ENCODE measurements around the gene OR2A2.
"Not testable (repeated sequence)": the region's sequence is repeated elsewhere in the genome, so short reads cannot be mapped to it uniquely, and the experiment has no call there.

Gene OR2A2

DNA sequence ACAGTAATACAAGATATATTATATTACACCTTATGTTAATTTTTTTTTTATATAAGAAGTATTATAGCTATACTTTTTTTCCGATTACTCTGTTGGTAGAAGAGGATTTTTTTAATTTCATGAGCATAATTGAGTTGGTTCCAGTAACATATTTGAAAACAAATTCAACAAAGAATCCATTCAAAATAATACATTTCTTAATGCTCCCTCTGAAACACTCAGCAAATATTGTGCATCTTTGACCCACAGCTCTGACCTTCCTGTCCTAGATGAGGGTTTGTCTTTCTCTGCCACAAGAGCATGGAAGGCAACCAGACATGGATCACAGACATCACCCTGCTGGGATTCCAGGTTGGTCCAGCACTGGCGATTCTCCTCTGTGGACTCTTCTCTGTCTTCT, at the start of gene OR2A2:
TSS of gene OR2A2 (plus strand) at position 301 of the 400 bp plus-strand sequence. CDS start at position 301, 0 bp downstream.
- DNase-seq (ENCODE audit: low spot score): no peak

DNA sequence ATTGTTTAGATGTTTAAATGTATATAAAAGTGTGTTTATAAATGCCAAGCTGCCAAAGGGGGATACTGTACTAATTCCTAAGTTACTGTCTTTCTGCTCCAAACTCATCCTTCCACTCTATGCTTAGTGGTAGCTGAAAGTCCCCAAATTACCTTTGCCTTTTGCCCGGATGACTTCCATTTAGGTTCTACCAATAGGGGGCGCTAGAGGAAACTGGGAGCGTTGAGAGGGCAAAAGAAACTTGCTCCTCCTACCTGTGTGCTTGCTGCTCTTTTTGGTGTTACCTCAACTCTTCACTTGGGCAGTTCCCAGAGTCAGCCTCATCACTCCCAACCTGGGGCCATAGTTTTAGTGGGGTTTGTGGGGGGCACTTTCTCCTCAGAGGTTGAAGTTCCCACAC, 45.7 kb upstream of the OR2A2 start:
- no peak for DNase-seq (ENCODE audit: low spot score)

DNA sequence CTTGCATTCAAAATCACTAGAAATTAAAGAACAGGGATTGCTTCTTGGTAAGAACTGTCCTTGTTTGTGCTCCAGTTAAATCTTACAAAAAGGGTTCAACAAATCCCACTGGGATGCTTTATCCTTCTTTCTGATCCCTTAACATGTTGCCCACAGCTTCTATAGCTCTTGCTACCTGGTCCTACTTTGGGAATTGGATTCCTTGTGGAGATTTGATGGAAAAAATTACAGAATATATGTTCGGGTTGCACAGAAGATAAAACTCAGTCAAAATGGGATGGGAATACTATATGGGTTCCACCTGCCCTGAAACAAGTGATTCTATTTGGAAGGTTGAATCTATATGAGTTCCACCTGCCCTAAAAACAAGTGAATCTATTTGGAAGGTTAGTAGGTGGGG, 39.9 kb upstream of the OR2A2 start, which contains the start of gene OR2A25:
TSS of gene OR2A25 (plus strand) at position 301 of the 400 bp plus-strand sequence. CDS start 4,409 bp downstream, outside the sequence.
- no peak for DNase-seq (ENCODE audit: low spot score)

DNA sequence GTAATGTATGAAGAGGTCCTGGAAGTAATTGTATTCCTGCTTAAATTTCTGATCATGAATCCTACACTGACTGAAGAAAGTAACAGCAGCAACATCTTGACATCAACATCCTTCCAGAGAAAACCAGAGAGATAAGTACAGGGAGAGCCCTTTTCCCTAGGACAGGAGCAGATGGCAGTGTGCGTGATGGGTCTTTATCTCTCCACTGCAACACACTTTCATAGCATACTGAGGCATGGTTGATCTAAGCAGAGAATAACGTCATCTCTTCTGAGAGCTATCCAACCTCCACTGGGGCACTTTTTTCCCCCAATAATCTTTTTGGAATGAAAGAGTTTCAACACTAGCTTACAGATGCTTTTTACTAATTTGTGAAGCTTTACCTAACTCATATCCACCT, 39.4 kb upstream of the OR2A2 start:
- DNase-seq (ENCODE audit: low spot score): no peak

DNA sequence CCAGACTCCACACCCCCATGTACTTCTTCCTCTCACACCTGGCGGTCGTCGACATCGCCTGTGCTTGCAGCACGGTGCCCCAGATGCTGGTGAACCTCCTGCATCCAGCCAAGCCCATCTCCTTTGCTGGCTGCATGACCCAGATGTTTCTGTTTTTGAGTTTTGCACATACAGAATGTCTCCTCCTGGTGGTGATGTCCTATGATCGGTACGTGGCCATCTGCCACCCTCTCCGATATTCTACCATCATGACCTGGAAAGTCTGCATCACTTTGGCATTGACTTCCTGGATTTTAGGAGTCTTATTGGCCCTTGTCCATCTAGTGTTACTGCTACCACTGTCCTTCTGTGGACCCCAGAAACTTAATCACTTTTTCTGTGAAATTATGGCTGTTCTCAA, 35.0 kb upstream of the OR2A2 start:
- no peak for DNase-seq (ENCODE audit: low spot score)

DNA sequence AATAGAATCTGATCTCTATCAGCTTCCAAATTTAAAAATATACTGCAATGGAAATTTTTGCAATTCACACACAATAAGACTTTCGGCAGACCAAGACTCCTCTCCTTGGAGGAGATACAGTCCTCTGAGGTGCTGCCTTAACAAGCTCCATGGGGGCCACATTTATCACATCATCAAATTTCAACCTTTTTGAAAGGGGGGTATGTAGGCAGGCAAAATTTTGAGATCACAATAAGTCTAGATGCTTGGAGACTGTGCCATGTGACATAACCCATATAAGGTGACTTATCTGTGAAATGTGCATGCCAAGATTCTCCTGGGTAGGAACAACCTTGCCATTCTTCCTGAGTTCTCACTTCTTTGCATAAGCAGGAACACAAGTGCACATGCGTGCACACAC, 23.4 kb upstream of the OR2A2 start, which contains the start of gene OR2A12:
TSS of gene OR2A12 (plus strand) at position 301 of the 400 bp plus-strand sequence. CDS start 8,830 bp downstream, outside the sequence.
- DNase-seq (ENCODE audit: low spot score): no peak

DNA sequence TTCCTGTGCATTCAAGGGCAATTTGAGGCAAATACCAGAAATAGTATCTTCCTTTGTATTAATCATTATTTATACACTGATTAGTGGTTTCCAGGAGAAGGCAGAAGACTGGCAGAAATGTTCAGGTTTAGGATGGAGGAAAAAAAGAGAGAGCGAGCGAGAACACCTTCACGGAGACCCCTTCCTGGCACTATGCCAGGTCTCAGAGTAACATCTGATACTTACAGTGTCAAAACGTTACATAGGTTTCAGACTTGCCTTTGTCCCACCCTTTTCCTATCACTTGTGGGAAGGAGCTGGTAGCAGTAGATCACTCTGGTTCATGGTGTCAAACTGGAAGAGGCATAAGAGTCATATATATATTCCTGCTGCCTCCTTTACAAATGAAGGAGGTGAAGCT, 22.7 kb upstream of the OR2A2 start:
- DNase-seq (ENCODE audit: low spot score): no peak

GRCh38 chr7:144087230-144087629, 22.2 kb upstream of the OR2A2 start:
- no peak for DNase-seq (ENCODE audit: low spot score)

DNA sequence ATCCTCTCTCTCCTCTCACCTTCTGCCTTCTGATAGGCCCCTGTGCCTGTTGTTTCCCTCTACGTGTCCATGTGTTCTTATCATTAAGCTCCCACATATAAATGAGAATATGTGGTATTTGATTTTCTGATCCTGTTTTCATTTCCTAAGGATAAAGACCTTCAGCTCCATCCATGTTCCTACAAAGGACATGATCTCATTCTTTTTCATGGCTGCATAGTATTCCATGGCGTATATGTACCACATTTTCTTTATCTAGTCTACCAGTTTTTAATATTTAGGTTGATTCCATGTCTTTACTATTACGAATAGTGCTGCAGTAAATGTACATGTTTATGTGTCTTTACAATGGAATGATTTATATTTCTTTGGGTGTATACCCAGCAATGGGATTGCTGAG, 18.7 kb upstream of the OR2A2 start:
- DNase-seq (ENCODE audit: low spot score): no peak

DNA sequence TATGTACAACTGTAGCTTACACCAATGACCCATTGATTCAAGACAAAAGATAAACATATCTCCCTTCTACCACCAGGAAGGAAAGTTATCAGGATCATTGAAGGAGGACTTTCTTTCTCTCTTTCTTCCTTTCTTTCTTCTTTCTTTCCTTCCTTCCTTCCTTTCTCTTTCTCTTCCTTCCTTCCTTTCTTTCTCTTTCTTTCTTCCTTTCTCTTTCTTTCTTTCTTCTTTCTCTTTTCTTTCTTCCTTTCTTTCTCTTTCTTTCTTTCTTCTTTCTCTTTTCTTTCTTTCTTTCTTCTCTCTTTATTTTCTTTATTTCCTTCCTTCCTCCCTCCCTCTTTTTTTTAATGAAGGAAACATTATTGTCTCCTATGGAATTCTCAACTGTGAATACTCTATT, 10.6 kb upstream of the OR2A2 start:
- DNase-seq (ENCODE audit: low spot score): no peak

DNA sequence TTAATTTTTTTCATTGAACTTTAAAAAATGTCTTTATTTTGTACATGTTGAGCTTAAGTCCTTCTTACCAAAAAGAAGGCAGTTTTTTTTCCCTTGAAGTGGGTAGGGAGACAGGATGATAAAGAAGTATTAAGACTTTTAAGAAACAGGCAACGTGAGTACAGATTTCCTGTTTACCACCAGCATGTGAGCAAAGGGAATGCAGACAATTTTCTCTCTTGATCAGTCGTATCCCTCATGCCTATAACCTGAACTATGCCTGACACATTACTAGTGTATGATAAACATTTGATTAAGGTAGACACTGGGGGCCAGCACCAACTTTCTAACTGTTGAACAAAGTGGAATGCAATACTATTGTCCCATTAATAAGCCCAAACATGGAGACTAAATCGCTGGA, 8.8 kb upstream of the OR2A2 start:
- DNase-seq (ENCODE audit: low spot score): no peak

- no peak for DNase-seq (ENCODE audit: low spot score)
Measured at GRCh38 chr7:144102041-144102440, 7.3 kb upstream of the OR2A2 start.

DNA sequence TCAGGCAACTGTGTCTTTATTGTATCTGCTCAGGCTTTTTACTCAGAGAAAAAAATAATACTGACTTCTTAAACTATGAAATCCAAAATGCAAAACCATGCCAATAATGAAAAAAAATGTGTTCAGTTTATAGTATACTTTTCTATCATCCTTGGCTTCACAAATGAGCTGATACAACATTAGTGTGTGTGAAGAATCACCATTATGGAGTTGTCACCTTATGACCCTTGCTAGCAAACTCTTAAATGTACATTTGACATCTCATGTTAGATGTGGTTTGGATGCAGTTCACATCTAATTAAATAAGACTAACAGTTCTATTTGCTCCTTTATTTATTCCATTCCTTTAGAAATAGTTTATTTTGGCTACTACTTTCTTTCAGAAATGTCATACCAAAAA, 4.2 kb upstream of the OR2A2 start:
- no peak for DNase-seq (ENCODE audit: low spot score)

- no peak for DNase-seq (ENCODE audit: low spot score)
Measured at GRCh38 chr7:144110272-144110671, 889 bp downstream of the OR2A2 start.

- DNase-seq (ENCODE audit: low spot score): no peak
Measured at GRCh38 chr7:144113651-144114050, 4.3 kb downstream of the OR2A2 start.

DNA sequence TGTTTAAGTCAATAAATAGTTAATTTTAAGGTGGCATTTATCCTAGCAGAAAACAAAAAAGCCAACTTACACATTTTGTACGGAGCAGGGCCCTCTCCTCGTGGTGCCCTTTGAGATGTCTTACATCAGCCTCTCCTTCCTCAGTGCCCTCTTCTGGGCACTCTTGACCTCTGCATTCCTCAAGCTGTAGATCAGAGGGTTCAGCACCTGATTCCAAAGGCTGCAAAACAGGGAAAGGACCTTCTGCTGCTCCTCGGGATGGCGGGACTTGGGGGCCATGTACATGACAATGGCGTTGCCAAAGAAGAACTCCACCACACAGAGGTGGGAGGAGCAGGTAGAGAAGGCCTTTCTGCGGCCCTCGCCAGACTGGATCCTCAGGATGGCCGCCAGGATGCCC, 9.0 kb downstream of the OR2A2 start:
- DNase-seq (ENCODE audit: low spot score): no peak

DNA sequence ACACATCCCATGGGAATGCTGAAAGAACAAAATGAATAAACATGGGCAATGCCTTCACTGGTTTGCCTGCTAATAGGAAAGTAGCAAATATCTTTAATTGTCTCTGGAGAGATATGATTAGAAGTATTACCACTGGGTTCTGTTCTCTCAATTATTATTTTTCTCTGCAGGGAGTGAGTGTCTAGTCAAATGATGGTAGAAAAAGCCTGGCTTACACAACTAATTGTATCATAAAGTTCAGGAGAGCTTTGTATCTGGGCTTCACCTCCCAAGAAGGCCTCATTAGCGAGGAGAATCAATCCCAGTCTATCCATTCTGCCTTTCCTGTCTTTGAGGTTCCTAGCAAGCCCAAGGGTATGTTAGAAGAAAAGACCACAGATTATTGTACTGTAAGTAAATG, 13.5 kb downstream of the OR2A2 start, which contains the start of gene OR2A14:
TSS of gene OR2A14 (plus strand) at position 301 of the 400 bp plus-strand sequence. CDS start 5,937 bp downstream, outside the sequence.
- DNase-seq (ENCODE audit: low spot score): no peak

GRCh38 chr7:144127714-144128334, 18.4 kb downstream of the OR2A2 start:
- peak; percentile 86 for DNase-seq (ENCODE audit: low spot score)

DNA sequence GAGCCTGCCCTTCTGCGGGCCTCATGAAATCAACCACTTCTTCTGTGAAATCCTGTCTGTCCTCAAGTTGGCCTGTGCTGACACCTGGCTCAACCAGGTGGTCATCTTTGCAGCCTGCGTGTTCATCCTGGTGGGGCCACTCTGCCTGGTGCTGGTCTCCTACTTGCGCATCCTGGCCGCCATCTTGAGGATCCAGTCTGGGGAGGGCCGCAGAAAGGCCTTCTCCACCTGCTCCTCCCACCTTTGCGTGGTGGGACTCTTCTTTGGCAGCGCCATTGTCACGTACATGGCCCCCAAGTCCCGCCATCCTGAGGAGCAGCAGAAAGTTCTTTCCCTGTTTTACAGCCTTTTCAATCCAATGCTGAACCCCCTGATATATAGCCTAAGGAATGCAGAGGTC, 20.2 kb downstream of the OR2A2 start:
- not testable (repeated sequence) for DNase-seq (ENCODE audit: low spot score)

GRCh38 chr7:144130730-144131129, 21.3 kb downstream of the OR2A2 start:
- DNase-seq (ENCODE audit: low spot score): no peak

DNA sequence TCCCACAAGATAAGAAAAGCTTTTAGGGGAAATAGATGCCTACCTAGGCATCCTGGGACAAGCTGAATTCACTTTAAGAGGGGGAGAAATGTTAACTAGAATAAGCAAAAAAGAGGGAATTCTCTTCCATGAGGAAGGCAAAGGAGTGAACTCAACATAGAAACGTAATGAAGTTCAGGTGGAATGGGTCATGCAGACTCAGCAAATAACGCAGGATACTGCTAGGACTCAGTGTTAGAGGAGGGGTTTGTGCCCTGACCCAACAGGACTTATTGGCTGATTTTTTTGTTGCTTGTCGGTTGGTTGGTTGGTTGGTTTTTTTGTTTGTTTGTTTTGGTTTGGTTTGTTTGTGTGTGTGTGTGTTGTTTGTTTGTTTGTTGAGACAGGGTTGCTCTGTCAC, 22.9 kb downstream of the OR2A2 start:
- DNase-seq (ENCODE audit: low spot score): no peak

DNA sequence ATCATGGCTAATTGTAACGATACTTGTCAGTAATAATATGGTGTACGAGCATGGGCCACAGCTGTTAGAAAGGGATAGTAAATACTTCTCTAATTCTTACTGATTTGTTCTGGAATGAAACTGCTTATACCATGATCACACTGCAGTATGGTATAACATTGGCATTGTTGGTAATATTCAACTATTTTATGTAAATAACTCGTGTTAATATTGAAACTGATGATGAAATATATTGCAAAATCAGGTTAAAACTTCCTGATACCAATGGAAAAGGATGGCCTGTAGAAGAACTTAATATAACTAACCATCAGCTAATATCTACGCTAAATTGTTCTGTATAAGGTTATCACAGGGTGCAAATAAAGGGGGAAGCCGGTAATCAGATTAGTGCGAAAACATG, 23.9 kb downstream of the OR2A2 start:
- no peak for DNase-seq (ENCODE audit: low spot score)

- DNase-seq (ENCODE audit: low spot score): no peak
Measured at GRCh38 chr7:144134116-144134515, 24.7 kb downstream of the OR2A2 start.

DNA sequence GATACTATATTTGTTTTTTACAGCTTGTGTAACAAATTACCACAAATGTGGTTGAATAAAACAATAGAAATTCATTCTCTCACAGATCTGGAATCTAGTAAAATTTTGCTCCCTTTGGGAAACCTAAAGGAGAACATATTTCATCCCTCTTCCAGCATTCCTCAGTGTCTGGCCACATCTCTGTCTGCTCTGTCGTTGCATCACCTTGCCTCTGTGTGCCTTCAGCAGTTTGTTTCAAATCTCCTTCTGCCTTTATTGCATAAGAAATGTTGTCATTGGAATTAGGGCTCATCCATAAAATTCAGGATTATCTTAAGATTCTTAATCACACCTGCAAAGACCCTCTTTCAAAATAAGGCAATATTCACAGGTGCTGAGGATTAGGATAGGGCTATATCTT, 28.1 kb downstream of the OR2A2 start:
- DNase-seq (ENCODE audit: low spot score): no peak
